WTC11 (cell line): ENCODE measurements around the gene STRN4.

Experiments
- CTCF ChIP-seq: fragments of 200-600 bp; IDR thresholded peaks from 2 replicates; pipeline ENCODE4 v1.8.0; 2022; ENCODE audit warnings: antibody characterized with exemption
- ETV6 ChIP-seq: sonication (generic); formaldehyde crosslinking; IDR thresholded peaks from 2 replicates; pipeline ENCODE4 v1.8.1; 2022; ENCODE audit warnings: mild to moderate bottlenecking, missing genetic modification reagents
- FOXK1 ChIP-seq: sonication (generic); formaldehyde crosslinking; IDR thresholded peaks from 2 replicates; pipeline ENCODE4 v1.8.0; 2022; ENCODE audit warnings: mild to moderate bottlenecking, moderate library complexity, missing genetic modification reagents
- MAX ChIP-seq: sonication (generic); formaldehyde crosslinking; IDR thresholded peaks from 2 replicates; pipeline ENCODE4 v1.8.0; 2022; ENCODE audit warnings: mild to moderate bottlenecking, missing genetic modification reagents
- SP1 ChIP-seq: sonication (generic); formaldehyde crosslinking; conservative IDR thresholded peaks from 2 replicates; pipeline ENCODE4 v1.8.1; 2022; ENCODE audit warnings: missing genetic modification reagents
- ZBTB21 ChIP-seq: sonication (generic); formaldehyde crosslinking; IDR thresholded peaks from 2 replicates; pipeline ENCODE4 v1.8.1; 2023; ENCODE audit warnings: mild to moderate bottlenecking, missing genetic modification reagents, borderline replicate concordance
- ZNF423 ChIP-seq: fragments of 250-450 bp; sonication (Bioruptor Pico); IDR thresholded peaks from 2 replicates; pipeline ENCODE4 v2.1.2; 2022; ENCODE audit warnings: mild to moderate bottlenecking, moderate library complexity
- TF ChIP-seq, protein P1 (sequence below): sonication (generic); formaldehyde crosslinking; IDR thresholded peaks from 2 replicates; pipeline ENCODE4 v1.8.1; 2022; ENCODE audit warnings: low read depth, mild to moderate bottlenecking, moderate library complexity, missing genetic modification reagents, borderline replicate concordance

DNA sequence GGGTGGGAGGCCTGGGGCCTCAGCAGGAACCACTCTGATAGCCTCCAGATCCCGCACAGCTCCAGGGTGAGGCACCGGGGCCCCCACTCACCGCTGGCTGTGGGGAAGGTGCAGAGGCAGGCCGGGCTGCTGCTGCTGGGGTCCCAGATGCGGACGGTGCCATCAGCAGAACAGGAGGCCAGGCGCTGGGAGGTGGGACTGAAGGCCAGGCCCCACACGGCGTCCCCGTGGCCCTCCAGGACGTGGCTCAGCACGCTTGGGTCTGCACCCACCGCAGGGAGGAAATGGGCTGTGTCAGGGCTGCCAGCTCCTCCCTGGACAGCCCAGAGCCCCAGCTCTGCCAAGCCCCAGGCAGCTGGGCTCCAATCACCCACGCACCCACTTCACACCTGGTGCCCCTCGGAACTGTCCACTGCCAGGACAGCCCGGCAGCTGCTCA, 23.2 kb downstream of the STRN4 start:
- TF ChIP-seq CTCF (no peak), ETV6 (CRISPR knock-in tag) (no peak), MAX (CRISPR knock-in tag) (no peak), ZNF423 (no peak), SP1 (CRISPR knock-in tag) (no peak), FOXK1 (no peak), ZBTB21 (CRISPR knock-in tag) (no peak)
- TF ChIP-seq, protein P1, sequence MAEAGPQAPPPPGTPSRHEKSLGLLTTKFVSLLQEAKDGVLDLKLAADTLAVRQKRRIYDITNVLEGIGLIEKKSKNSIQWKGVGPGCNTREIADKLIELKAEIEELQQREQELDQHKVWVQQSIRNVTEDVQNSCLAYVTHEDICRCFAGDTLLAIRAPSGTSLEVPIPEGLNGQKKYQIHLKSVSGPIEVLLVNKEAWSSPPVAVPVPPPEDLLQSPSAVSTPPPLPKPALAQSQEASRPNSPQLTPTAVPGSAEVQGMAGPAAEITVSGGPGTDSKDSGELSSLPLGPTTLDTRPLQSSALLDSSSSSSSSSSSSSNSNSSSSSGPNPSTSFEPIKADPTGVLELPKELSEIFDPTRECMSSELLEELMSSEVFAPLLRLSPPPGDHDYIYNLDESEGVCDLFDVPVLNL, result no peak
